Mesothelial cell of epicardium (in vitro differentiated cells): ENCODE results near the gene SNX33. TPM values are rescaled to one million over a fixed set of nuclear protein-coding genes. Genes with fewer than 3 reads are reported as not detected.
A peak's percentile ranks its signal among the peaks of the same experiment; 100 is the strongest.

ENCODE experiments used
- DNase-seq, 2 experiments: peaks; one replicate each; pipeline ENCODE4 v3.0.0; 2021; ENCODE audit warnings: low spot score in 2 of 2; ENCODE audit not compliant: unreplicated experiment in 2 of 2
- H3K27ac Mint-ChIP-seq: 2 replicates; pipeline ENCODE4 v1.8.0; 2021; ENCODE audit warnings: mixed read lengths
- H3K27me3 Mint-ChIP-seq: 2 replicates; pipeline ENCODE4 v1.8.0; 2021; ENCODE audit warnings: low read depth, mixed read lengths
- H3K36me3 Mint-ChIP-seq: 2 replicates; pipeline ENCODE4 v1.8.0; 2021; ENCODE audit warnings: mixed read lengths
- H3K4me1 Mint-ChIP-seq: 2 replicates; pipeline ENCODE4 v1.8.0; 2021; ENCODE audit warnings: mixed read lengths
- H3K4me3 Mint-ChIP-seq: 2 replicates; pipeline ENCODE4 v1.8.0; 2021; ENCODE audit warnings: mild to moderate bottlenecking, moderate library complexity, mixed read lengths
- H3K9me3 Mint-ChIP-seq: 2 replicates; pipeline ENCODE4 v1.8.0; 2021; ENCODE audit warnings: mixed read lengths
- CTCF ChIP-seq: fragments of 200-600 bp; sonication (generic); IDR thresholded peaks from one replicate; pipeline ENCODE4 v1.5.0; 2021; ENCODE audit warnings: antibody characterized with exemption; ENCODE audit not compliant: unreplicated experiment
- total RNA-seq: library from RNA; stranded (reverse); gene quantifications from 3 replicates; pipeline ENCODE4 v1.2.1, GENCODE V29; 2021

The SNX33 gene
- total RNA-seq, 1 donor from 2014 or later: 22.8 TPM

GRCh38 chr15:75661756-75662140 lies 14.0 kb downstream of the SNX33 start:
- H3K9me3 Mint-ChIP-seq: no peaks in the 10 kb centered on the region
- TF ChIP-seq CTCF: no peak
- H3K36me3 Mint-ChIP-seq: no peaks in the 10 kb centered on the region
- H3K27me3 Mint-ChIP-seq: no peaks in the 10 kb centered on the region
- peaks cover 16% of the 10 kb centered on the region for H3K4me1 Mint-ChIP-seq
- DNase-seq: no peak
- H3K4me3 Mint-ChIP-seq: no peak overlapping the region
- H3K27ac Mint-ChIP-seq: peak overlapping the region; percentile 92

GRCh38 chr15:75662823-75663519 lies 15.3 kb downstream of the SNX33 start:
- no peak for TF ChIP-seq CTCF

GRCh38 chr15:75663931-75664421 lies 16.3 kb downstream of the SNX33 start:
- Mint-ChIP-seq H3K4me3 (no peak overlapping the region), H3K27me3 (no peaks in the 10 kb centered on the region), H3K9me3 (no peaks in the 10 kb centered on the region), H3K4me1 (peaks cover 16% of the 10 kb centered on the region), H3K27ac (no peak overlapping the region), H3K36me3 (no peaks in the 10 kb centered on the region)
- no peak for TF ChIP-seq CTCF
- DNase-seq: no peak

More at GRCh38 chr15:75662823-75663519, 15.3 kb downstream of the SNX33 start:
- no peak for DNase-seq
- H3K27ac Mint-ChIP-seq: peak overlapping the region; percentile 73
- no peaks in the 10 kb centered on the region for H3K27me3 Mint-ChIP-seq
- peaks cover 16% of the 10 kb centered on the region for H3K4me1 Mint-ChIP-seq
- H3K4me3 Mint-ChIP-seq: no peak overlapping the region
- no peaks in the 10 kb centered on the region for H3K36me3 Mint-ChIP-seq
- no peaks in the 10 kb centered on the region for H3K9me3 Mint-ChIP-seq

- Mint-ChIP-seq H3K4me1 (peaks cover 2% of the 10 kb centered on the region), H3K27ac (no peak overlapping the region), H3K36me3 (no peaks in the 10 kb centered on the region), H3K27me3 (no peaks in the 10 kb centered on the region), H3K4me3 (no peak overlapping the region), H3K9me3 (no peaks in the 10 kb centered on the region)
- no peak for TF ChIP-seq CTCF
- no peak for DNase-seq
Observed at GRCh38 chr15:75666823-75667501, 19.2 kb downstream of the SNX33 start.

GRCh38 chr15:75669191-75669878 lies 21.6 kb downstream of the SNX33 start:
- H3K9me3 Mint-ChIP-seq: no peaks in the 10 kb centered on the region
- H3K27me3 Mint-ChIP-seq: no peaks in the 10 kb centered on the region
- H3K36me3 Mint-ChIP-seq: no peaks in the 10 kb centered on the region
- TF ChIP-seq CTCF: no peak
- H3K4me3 Mint-ChIP-seq: no peak overlapping the region
- DNase-seq: no peak
- H3K4me1 Mint-ChIP-seq: peaks cover 22% of the 10 kb centered on the region
- H3K27ac Mint-ChIP-seq: no peak overlapping the region
